Right lobe of liver (tissue), 4 donors: ENCODE results near the gene ZNF394.

ENCODE experiments used
- POLR2A ChIP-seq: fragments of 450-650 bp; IDR thresholded peaks from one replicate; pipeline ENCODE4 v1.6.1; 2017; ENCODE audit warnings: antibody characterized with exemption, mild to moderate bottlenecking
- TF ChIP-seq, protein P1 (sequence below), 4 donors: fragments of 200-600 bp in 3 of 4; fragments of 450-650 bp in 1 of 4; IDR thresholded peaks; one replicate each; pipeline versions ENCODE4 v1.5.1 to v1.8.0; 2016 to 2022; ENCODE audit warnings: antibody characterized with exemption in 4 of 4, mild to moderate bottlenecking in 2 of 4
- donor health status: DM: no; HTN: no; CAD: no.
- donor health status: DM: no; HTN: no; CAD: no.
- donor health status: DM: no; HTN: yes; CAD: no.

DNA sequence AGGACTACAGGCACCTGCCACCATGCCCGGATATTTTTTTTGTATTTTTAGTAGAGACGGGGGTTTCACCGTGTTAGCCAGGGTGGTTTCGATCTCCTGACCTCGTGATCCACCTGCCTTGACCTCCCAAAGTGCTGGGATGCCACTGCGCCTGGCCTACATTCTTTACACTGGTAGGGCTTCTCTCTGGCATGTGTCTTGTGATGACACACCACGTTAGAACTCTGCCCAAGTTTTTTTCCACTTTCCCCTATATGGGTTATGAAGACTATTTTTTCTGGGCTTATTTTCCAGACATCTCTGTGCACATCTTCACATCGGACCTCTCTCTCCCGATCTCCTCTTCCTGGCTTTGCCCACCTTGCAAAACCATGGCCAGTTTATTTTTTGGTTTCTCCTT, 41.1 kb upstream of the ZNF394 start:
- TF ChIP-seq POLR2A: no peak
- TF ChIP-seq, protein P1, sequence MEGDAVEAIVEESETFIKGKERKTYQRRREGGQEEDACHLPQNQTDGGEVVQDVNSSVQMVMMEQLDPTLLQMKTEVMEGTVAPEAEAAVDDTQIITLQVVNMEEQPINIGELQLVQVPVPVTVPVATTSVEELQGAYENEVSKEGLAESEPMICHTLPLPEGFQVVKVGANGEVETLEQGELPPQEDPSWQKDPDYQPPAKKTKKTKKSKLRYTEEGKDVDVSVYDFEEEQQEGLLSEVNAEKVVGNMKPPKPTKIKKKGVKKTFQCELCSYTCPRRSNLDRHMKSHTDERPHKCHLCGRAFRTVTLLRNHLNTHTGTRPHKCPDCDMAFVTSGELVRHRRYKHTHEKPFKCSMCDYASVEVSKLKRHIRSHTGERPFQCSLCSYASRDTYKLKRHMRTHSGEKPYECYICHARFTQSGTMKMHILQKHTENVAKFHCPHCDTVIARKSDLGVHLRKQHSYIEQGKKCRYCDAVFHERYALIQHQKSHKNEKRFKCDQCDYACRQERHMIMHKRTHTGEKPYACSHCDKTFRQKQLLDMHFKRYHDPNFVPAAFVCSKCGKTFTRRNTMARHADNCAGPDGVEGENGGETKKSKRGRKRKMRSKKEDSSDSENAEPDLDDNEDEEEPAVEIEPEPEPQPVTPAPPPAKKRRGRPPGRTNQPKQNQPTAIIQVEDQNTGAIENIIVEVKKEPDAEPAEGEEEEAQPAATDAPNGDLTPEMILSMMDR (IDR thresholded peaks at IDR 0.05): no peak
